Stimulated activated CD8-positive, alpha-beta memory T cell treated with anti-CD3 and anti-CD28 coated beads, Interleukin-12 subunit alpha, Interleukin-12 subunit beta, amount 100 ng/mL, for 4 hours (primary cell): ENCODE results near the gene OSM.

ENCODE experiments used
- DNase-seq: peaks from one replicate; pipeline ENCODE4 v3.0.0-alpha.2; 2020; ENCODE audit warnings: low read depth

Gene OSM

DNA sequence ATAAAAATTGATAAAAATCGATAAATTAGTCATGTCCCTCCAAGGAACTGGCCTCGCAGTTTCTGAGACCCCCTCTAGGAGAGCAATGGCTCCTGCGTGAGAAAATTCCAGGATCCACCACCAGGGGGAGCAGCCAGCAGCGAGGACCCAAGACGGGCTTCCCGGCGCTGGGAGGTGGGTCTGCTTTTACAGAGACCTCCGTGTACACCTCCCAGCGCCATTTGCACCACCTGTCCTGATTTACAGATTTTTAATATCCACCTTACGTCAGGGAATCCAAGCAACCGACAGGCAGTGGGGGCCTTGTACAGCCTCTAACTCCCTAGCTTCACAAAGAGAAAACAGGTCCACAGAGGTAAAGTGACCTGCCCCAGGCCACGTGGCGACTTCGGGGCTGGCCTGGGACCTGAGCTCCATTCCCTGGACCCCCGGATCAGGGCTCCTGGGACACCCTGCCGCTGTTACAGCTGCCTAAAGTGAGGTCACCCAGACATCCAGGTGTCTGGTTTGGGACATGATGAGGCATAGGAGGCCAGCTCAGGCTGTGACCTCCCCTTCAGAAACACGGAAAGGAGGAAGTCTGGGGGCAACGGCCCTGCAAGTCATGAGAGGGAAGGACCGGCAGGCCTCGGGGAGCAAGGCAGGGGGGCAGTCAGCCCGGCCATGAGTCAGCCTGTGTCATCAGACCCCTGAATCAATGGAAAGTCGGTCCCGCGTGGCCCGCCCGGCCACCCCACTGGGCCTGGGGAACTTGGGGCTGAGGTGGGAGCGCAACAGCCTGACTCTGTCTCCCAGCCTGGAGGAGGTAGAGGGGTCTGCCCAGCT, 3.5 kb downstream of the OSM start:
- peak; percentile 61 for DNase-seq

DNA sequence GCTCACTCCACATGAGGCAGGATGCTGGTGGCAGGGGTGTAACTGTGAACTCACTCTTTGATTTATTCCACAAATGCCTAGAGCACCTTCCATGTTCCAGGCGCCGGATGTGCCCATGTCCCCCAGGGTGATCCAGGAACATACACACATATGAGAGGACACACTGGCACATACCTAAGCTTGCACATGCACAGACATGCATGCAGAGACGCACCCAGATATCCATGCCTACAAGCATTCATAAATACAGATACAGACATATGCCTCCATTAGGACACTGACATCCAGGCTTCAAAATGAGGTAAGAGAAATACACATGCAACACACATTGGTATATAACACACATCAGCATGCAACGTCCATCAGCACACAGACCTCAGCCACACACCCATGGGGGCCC, 4.5 kb downstream of the OSM start:
- no peak for DNase-seq

DNA sequence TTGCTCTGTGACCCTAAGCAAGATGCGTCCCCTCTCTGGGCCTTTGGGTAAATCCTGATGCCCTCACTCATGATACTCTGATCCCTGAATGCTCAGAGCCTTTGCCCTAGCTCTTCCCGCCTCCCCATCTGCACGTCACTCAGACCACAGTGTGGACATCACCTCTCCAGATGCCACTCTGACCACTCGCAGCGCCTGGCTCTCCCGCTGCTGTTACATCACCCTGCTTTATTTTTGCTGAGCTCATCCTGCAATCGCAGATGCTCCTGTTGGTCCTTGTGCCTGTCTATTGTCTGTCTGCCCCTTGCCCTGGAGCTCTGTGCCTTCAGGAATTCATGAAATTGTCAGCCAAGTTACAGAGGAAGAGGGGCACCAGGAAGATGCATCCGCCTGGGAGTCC, 5.5 kb downstream of the OSM start:
- no peak for DNase-seq

DNA sequence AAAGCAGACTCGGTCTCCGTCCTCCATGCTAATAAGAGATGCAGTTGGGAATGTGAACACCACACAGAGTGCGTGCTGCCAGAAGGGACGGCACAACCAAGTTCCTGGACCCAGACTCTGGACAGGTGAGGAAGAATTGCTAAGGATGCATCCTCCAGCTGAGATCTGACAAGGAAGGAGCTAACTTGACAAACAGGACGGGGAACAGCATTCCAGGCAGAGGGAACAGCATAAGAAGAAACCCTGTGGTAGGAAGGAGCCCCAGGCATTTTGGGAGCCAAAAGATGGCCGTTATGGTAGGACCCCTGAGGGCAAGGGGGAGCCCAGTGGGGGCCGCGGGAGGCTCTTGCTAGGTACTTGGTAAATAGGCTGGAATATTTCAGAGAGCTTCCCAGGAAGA, 6.0 kb downstream of the OSM start:
- DNase-seq, result no peak

DNA sequence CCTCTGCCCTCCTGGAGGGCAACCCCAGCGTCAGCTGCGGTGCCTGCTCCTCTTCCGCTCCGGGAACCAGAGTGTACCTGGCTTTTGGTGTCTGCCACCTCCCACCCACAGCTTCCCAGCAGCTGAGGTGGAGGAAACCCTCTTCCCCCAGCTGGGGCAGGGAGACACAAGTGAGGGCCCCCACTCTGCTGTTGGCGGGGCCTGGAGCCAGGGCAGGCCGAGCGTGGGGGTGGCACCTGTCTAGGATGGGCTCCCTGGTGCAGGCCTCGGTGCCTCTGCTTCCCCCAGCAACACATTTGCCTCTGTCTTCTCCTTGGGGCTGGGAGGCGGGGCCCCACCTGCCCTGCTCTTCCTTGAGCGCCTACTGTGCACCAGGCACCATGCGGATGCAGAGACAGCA, 6.4 kb downstream of the OSM start:
- no peak for DNase-seq

GRCh38 chr22:30254314-30254713, 12.3 kb downstream of the OSM start:
- no peak for DNase-seq

DNA sequence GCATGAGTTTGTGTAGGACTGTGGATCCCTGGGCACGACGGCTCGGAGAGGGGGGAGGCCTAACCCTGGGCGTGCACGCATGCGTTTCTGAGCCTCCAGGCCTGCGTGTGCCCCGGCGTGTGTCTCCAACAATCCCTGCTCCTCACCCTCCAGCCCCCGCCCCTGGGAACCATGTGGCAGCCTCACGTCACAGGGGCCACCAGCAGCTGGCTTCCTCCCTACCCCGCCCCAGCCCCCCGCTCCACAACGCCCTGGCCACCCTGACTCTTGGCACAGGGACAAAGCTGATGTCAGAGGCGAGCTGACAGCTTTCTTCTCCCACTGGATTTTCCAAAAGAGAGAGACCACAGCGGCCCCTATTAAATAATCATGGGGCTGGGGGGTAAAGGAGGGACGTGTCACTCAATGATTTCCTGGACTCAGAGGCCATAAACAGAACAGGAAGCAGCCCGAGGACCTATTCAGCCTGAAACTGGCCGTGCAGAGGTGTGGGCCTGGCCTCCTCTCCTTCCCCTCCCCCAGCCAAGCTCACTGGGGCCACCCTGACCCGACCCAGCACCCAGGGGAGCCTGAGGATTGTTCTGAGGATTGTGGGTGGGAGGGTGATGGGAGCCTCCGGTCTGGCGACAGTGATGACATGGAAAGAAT, 13.3 kb downstream of the OSM start:
- DNase-seq, result no peak

DNA sequence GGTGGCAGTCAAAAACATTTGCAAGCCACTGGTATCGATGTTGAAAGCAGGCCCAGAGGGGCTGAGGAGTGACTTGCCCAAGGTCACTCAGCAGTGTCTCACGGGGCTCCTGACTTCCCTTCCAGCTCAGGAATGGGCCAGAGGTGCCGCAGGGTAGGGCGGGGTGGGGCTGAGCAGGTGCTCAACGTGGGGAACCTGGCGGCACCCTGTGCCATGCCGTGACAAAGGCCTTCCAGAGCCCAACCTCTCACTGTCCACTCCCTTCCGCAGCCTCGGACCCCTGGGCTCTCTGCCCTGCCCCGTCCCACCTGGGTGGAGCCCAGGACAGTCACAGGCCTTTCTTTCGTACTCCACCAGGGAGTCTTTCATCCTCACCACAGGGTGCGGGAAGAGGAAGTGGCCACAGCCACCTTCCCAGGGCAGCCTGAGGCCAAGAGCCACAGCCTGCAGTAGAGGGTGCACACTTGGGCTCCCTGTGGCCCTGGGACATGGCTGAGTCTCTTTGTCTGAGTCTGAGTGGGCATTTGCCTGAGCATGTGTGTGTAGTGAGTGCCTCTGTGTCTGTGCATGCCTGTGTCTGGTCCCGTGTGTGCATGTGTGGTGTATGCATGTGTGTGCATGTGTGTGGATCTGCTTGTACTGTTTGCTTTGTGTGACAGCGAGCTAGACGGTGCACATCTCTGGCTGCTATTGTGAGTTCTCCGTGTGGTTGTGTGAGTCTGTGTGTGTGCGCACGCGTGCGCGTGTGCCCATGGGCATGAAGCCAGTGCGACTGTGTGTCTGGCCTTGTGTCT, 14.0 kb downstream of the OSM start:
- DNase-seq, result no peak

GRCh38 chr22:30251711-30252110, 14.9 kb downstream of the OSM start:
- DNase-seq, result no peak

- peak; percentile 19 for DNase-seq
Observed at GRCh38 chr22:30250661-30251267, 15.9 kb downstream of the OSM start.

DNA sequence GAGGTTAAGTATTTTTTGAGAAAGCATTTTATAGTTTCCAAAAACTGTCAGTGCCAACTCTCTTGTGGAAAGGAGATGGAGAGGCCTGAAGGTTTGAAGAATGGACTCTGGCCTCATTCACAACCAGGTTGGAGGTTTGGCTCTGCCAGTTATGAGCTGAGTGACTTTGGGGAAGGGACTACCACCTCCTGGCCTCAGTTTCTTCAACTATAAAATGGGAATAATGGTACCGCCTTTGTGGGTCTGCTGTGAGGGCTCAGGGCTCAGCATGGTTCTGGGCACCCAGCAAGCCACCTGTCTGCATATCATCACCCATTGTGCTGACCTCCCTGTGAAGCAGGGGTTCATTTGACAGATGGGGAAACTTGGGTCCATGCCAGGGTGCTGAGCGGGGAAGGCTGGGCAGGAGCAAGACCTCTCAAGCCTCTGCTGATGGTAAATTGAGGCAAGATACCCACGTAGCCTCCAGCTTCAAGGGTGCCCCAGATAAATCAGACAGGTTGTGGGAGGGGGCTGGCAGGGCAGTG, 16.5 kb downstream of the OSM start:
- no peak for DNase-seq

DNA sequence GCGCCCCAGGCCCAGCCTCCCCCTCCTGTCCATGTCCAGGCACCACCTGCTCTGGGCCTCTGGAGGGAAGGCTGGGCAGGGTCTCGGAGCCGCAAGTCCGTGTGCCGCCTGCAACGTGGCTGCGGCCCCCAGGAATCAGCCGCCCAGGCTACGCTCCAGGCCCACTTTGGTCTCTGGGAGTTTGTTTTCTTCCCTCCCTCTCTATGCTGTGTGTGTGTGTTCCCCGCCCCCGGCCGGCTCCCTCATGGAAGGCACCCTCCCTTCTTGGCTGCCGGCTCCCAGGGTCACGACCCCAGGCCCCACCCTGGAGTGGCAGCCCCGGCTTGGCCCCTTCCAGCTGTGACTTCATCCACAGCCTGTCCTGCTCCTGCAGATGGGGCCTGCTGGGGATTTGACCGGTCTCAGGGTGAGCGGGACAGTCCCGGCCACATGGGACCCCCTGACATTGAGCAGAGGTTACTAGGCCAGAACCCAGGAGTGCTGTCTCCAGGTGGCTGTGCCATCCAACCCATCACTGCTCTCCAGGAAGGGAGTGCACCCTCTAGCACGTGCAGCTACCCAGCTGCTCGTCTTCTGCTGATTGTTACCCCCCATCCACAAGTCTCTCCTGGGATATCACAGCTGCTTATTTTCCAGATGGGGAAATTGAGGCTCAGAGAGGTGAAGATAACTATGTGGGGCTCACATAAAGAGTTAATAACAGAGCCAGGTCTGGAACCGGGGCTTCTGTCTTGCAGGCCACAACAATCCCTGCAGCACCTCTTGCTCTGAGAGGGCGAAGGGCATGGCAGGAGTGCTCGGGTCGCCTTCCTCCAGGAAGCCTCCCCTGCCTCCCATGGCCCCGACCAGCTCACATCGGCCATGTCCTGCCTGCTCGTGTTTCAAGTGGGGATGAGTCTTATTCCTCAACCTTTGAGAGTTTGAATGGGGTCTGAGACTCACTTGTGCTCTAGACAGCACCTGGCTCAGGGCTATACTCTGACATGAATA, 17.3 kb downstream of the OSM start:
- no peak for DNase-seq

DNA sequence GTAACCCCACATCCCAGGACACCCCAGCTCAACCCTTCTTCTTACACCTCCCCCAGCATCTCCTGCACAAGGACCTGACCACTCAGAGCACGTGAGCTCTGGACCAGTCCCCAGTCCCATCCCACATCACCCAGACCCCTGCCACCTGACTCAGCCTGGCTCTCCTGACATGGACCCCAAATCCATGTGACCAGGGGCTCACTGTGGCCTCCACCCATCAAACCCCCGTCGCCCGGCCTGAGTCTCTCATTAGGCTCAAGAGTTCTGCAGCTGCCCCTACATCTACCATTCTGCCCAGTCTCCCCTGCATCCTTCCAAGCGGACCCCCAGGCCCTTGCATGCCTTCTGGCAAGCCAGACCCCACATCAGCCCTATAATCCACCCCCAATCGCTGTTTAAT, 18.2 kb downstream of the OSM start:
- no peak for DNase-seq

DNA sequence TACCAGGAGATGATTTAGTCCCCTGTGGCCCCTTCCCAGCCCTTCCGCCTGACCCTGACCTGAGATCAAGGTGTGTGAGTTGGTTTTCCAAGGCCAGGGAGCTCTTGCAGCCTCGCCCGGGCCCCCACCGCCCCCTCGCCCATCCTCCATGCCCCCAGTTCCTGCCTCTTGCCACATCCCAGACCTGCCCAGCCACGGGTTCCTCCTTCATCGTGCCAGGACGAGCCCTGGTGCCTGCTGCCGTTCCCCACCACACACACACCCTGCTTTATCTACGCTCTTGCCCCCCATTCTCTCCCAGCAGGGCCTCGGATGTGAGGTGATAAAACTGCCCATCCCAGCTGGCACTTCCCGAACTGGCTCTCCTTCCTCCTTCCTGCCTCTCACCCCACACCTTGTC, 18.7 kb downstream of the OSM start:
- no peak for DNase-seq

DNA sequence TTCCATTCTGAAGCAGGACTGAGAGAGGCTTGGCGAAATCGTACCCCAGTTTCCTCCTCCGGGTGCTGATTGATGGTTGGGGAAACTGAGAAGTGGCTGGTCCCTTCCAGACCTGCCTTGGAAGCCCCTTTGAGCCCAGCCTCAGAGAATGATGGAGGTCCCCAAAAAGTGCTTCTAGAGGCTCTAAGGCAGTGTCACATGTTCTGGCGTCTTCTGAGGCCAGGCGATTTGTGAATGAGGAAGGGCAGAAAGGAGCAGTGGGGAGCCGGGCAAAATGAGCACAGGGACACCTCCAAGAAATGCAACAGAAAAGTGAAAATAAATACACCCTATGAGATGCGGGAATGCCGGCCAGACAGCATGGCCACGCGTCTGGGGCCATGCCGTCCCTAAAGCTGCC, 19.1 kb downstream of the OSM start:
- DNase-seq, result no peak

GRCh38 chr22:30246814-30247376, 19.8 kb downstream of the OSM start:
- DNase-seq, result no peak

GRCh38 chr22:30245985-30246813, 20.5 kb downstream of the OSM start, which contains the start of gene LIF:
TSS of gene LIF (minus strand) at chr22:30246759. CDS start at chr22:30246695, 64 bp downstream.
- DNase-seq, result peak; percentile 36

- no peak for DNase-seq
Observed at GRCh38 chr22:30245181-30245984, 21.3 kb downstream of the OSM start.

GRCh38 chr22:30244641-30245040, 22.0 kb downstream of the OSM start:
- DNase-seq, result no peak
